K562 (cell line): ENCODE measurements around the gene LBHD1. TPM values are rescaled to one million over a fixed set of nuclear protein-coding genes. Genes with fewer than 3 reads are reported as not detected.

Experiments used
- CREM ChIP-seq: IDR thresholded peaks from 2 replicates; pipeline ENCODE4 v1.6.1; 2014; ENCODE audit warnings: antibody characterized with exemption, low read depth
- CTCFL ChIP-seq: IDR thresholded peaks from 2 replicates; pipeline ENCODE4 v1.6.1; 2011; ENCODE audit warnings: borderline replicate concordance, low read depth, mild to moderate bottlenecking, moderate library complexity, low read length; ENCODE audit not compliant: insufficient read depth, poor library complexity, severe bottlenecking
- EHMT2 ChIP-seq: fragments of 450-650 bp; IDR thresholded peaks from 2 replicates; pipeline ENCODE4 v1.6.1; 2018; ENCODE audit warnings: antibody characterized with exemption
- FOXJ3 ChIP-seq: sonication (generic); formaldehyde crosslinking; IDR thresholded peaks from 2 replicates; pipeline ENCODE4 v1.4.0; 2020; ENCODE audit warnings: mild to moderate bottlenecking, missing genetic modification reagents
- JUN ChIP-seq, 2 experiments: sonication (generic) in 1 of 2; formaldehyde crosslinking in 1 of 2; IDR thresholded peaks; 2 replicates each; pipeline versions ENCODE4 v1.6.1 to v1.8.0; 2012 to 2022; ENCODE audit warnings: borderline replicate concordance in 2 of 2, mild to moderate bottlenecking in 2 of 2, improper control_type of control experiment in 1 of 2, low read depth in 1 of 2, low read length in 1 of 2, missing genetic modification reagents in 1 of 2
- JUND ChIP-seq, 2 experiments: IDR thresholded peaks; 2 replicates in 1 of 2; 3 replicates in 1 of 2; pipeline ENCODE4 v1.6.1; 2011; ENCODE audit warnings: borderline replicate concordance in 2 of 2, low read depth in 2 of 2, low read length in 2 of 2, improper control_type of control experiment in 1 of 2, missing biosample characterization in 1 of 2, missing genetic modification characterization in 1 of 2, missing genetic modification reagents in 1 of 2
- KDM5B ChIP-seq: fragments of 200-600 bp; sonication (generic); IDR thresholded peaks from 2 replicates; pipeline ENCODE4 v1.6.1; 2012; ENCODE audit warnings: low read depth, mild to moderate bottlenecking, moderate library complexity, low read length, control low read depth, inconsistent platforms; ENCODE audit not compliant: insufficient replicate concordance
- L3MBTL2 ChIP-seq: fragments of 450-650 bp; IDR thresholded peaks from 2 replicates; pipeline ENCODE4 v1.6.1; 2016; ENCODE audit warnings: mild to moderate bottlenecking, moderate library complexity
- LCOR ChIP-seq: sonication (generic); formaldehyde crosslinking; IDR thresholded peaks from 2 replicates; pipeline ENCODE4 v1.8.0; 2022; ENCODE audit warnings: mild to moderate bottlenecking, missing genetic modification reagents
- MECOM ChIP-seq: fragments of 250-450 bp; sonication (Bioruptor Pico); IDR thresholded peaks from 2 replicates; pipeline ENCODE4 v1.8.0; 2022; ENCODE audit warnings: inconsistent platforms
- MTA1 ChIP-seq: fragments of 450-650 bp; IDR thresholded peaks from 2 replicates; pipeline ENCODE4 v1.6.1; 2017; ENCODE audit warnings: borderline replicate concordance
- MTA3 ChIP-seq: fragments of 450-650 bp; formaldehyde crosslinking; IDR thresholded peaks from 2 replicates; pipeline ENCODE4 v1.6.1; 2017; ENCODE audit warnings: mild to moderate bottlenecking, borderline replicate concordance
- MYNN ChIP-seq, 2 experiments: sonication (generic); formaldehyde crosslinking in 1 of 2; IDR thresholded peaks; 2 replicates each; pipeline versions ENCODE4 v1.5.0 to v1.6.1; 2016 to 2020; ENCODE audit warnings: antibody characterized with exemption in 1 of 2, missing genetic modification reagents in 1 of 2
- POLR2A ChIP-seq: fragments of 450-650 bp; conservative IDR thresholded peaks from 2 replicates; pipeline ENCODE4 v1.6.1; 2016
- POLR2G ChIP-seq: fragments of 200-400 bp; formaldehyde crosslinking; IDR thresholded peaks from 2 replicates; pipeline ENCODE4 v1.6.1; 2017; ENCODE audit warnings: low read depth, mild to moderate bottlenecking, antibody characterized with exemption, low read length, moderate library complexity
- RBBP5 ChIP-seq: fragments of 200-600 bp; sonication (generic); IDR thresholded peaks from 2 replicates; pipeline ENCODE4 v1.6.1; 2012; ENCODE audit warnings: borderline replicate concordance, mild to moderate bottlenecking, low read length, control low read depth, inconsistent platforms; ENCODE audit not compliant: insufficient read depth, poor library complexity, severe bottlenecking
- RBM22 ChIP-seq: fragments of 200-400 bp; formaldehyde crosslinking; IDR thresholded peaks from 2 replicates; pipeline ENCODE4 v1.6.1; 2018; ENCODE audit warnings: low read length, low read depth; ENCODE audit not compliant: poor library complexity, severe bottlenecking
- RBM25 ChIP-seq: fragments of 200-400 bp; formaldehyde crosslinking; IDR thresholded peaks from 2 replicates; pipeline ENCODE4 v1.6.1; 2018; ENCODE audit warnings: low read length, low read depth, moderate library complexity; ENCODE audit not compliant: severe bottlenecking
- SRF ChIP-seq, 2 experiments: fragments of 250-450, 450-650 bp in 1 of 2; sonication (Bioruptor Pico) in 1 of 2; sonication (generic) in 1 of 2; formaldehyde crosslinking; IDR thresholded peaks; 2 replicates each; pipeline versions ENCODE4 v1.5.0 to v1.5.1; 2020 to 2022; ENCODE audit warnings: mild to moderate bottlenecking in 1 of 2, missing genetic modification reagents in 1 of 2
- TCF3 ChIP-seq: sonication (generic); formaldehyde crosslinking; IDR thresholded peaks from 2 replicates; pipeline ENCODE4 v1.4.0; 2020; ENCODE audit warnings: mild to moderate bottlenecking, missing genetic modification reagents
- TGIF2 ChIP-seq: sonication (generic); formaldehyde crosslinking; IDR thresholded peaks from 2 replicates; pipeline ENCODE4 v1.8.1; 2022; ENCODE audit warnings: mild to moderate bottlenecking, missing genetic modification reagents, moderate library complexity
- ZBTB7A ChIP-seq: IDR thresholded peaks from 2 replicates; pipeline ENCODE4 v1.6.1; 2011; ENCODE audit warnings: low read depth, mild to moderate bottlenecking, low read length, moderate library complexity, borderline replicate concordance; ENCODE audit not compliant: control insufficient read depth
- ZNF133 ChIP-seq: fragments of 250-450 bp; sonication (Bioruptor Pico); IDR thresholded peaks from 2 replicates; pipeline ENCODE4 v1.4.0; 2020; ENCODE audit warnings: mild to moderate bottlenecking
- ZNF134 ChIP-seq: fragments of 250-450 bp; sonication (Bioruptor Pico); conservative IDR thresholded peaks from 2 replicates; pipeline ENCODE4 v1.4.0; 2020
- polyA plus RNA-seq, 8 experiments: library from polyadenylated mRNA; depleted of rRNA in 4 of 8; stranded (reverse) in 5 of 8; unstranded in 3 of 8; fragments of >200 nt; fragmentation: Nextera tagmentation in 2 of 8; fragmentation: Illumina TruSeq in 1 of 8; extraction: Ambion mirVana in 2 of 8; extraction: Trizol in 1 of 8; gene quantifications; 2 replicates each; pipeline versions ENCODE4 v1.2.1 to v1.2.3, GENCODE V29; 2011 to 2014; ENCODE audit warnings: inconsistent platforms in 1 of 8, missing spikeins in 1 of 8
- total RNA-seq, 7 experiments: library from RNA; depleted of rRNA in 6 of 7; stranded (reverse); fragments of >200 nt in 6 of 7; fragmentation: Illumina TruSeq in 2 of 7; extraction: Trizol in 2 of 7; gene quantifications; 2 replicates each; pipeline versions ENCODE4 v1.2.1 to v1.2.3, GENCODE V29; 2011 to 2021; ENCODE audit warnings: low replicate concordance in 1 of 7

Gene LBHD1
- total and polyA plus RNA-seq, 9 of the 15 experiments (the other 6 are each of a cell fraction or from before 2014, with no cell fraction given), result 2.6 to 28.0 (median 12.5) TPM

GRCh38 chr11:62621567-62622470, 50.2 kb downstream of the LBHD1 start, which contains the start of gene B3GAT3 (continued):
- TF ChIP-seq CTCFL (peak; percentile 67), EHMT2 (no peak), ZNF133 (CRISPR knock-in tag) (no peak), FOXJ3 (CRISPR knock-in tag) (no peak), ZBTB7A (peak; percentile 95), JUND (IDR thresholded peaks at IDR 0.05; ENCODE audit: borderline replicate concordance, low read depth, low read length) (peak; percentile 94), JUND (tag; IDR thresholded peaks at IDR 0.05; ENCODE audit: borderline replicate concordance, low read depth, low read length) (peak; percentile 91), POLR2A (peak; percentile 79), MTA1 (peak; percentile 66; the same call in 1 of the 2 replicates), TGIF2 (CRISPR knock-in tag) (peak; percentile 99), TCF3 (CRISPR knock-in tag) (0 out of 2 replicates have a peak, but pooled peaks have one; percentile 27), JUN (IDR thresholded peaks at IDR 0.05; ENCODE audit: borderline replicate concordance, low read depth, low read length) (peak; percentile 93), JUN (CRISPR knock-in tag; IDR thresholded peaks at IDR 0.05; ENCODE audit: borderline replicate concordance) (no peak), LCOR (peak; percentile 34; the same call in 1 of the 2 replicates), KDM5B (peak; percentile 50), ZNF134 (CRISPR knock-in tag) (0 out of 2 replicates have a peak, but pooled peaks have one; percentile 11), CREM (peak; percentile 98), L3MBTL2 (peak; percentile 95), RBBP5 (peak; percentile 42), RBM22 (peak; percentile 66), MTA3 (peak; percentile 74; the same call in 1 of the 2 replicates), POLR2G (peak; percentile 93), MYNN (IDR thresholded peaks at IDR 0.05) (peak; percentile 93), MYNN (CRISPR knock-in tag; IDR thresholded peaks at IDR 0.05) (no peak), SRF (CRISPR knock-in tag; IDR thresholded peaks at IDR 0.05) (peak in 1 of 2 experiments; percentile 45; a peak in 2 of 4 replicates), MECOM (CRISPR knock-in tag) (no peak), RBM25 (no peak)
